Activated T-helper 1 cell treated with anti-CD3 and anti-CD28 coated beads, Interleukin-12 subunit alpha, Interleukin-12 subunit beta, Interleukin-2, Interleukin-4 antibody, amounts not matched to agents 30 ng/mL and 10 ng/mL and 1 ng/mL, durations not matched to agents 14 hours and 24 hours and 36 hours (primary cell): ENCODE results near the gene TGM2. TPM values are rescaled to one million over a fixed set of nuclear protein-coding genes. Genes with fewer than 3 reads are reported as not detected.

Experiments used
- DNase-seq: peaks from one replicate; pipeline ENCODE4 v3.0.0; 2021; ENCODE audit warnings: low spot score
- H3K27ac Mint-ChIP-seq: one replicate; pipeline ENCODE4 v1.8.0; 2021; ENCODE audit warnings: mild to moderate bottlenecking, mixed read lengths
- H3K27me3 Mint-ChIP-seq: one replicate; pipeline ENCODE4 v1.8.0; 2022; ENCODE audit warnings: mild to moderate bottlenecking, moderate library complexity, mixed read lengths; ENCODE audit not compliant: insufficient read depth
- H3K36me3 Mint-ChIP-seq: one replicate; pipeline ENCODE4 v1.8.0; 2021; ENCODE audit warnings: low read depth, mixed read lengths
- H3K4me1 Mint-ChIP-seq: one replicate; pipeline ENCODE4 v1.8.0; 2021; ENCODE audit warnings: low read depth, mixed read lengths
- H3K4me3 Mint-ChIP-seq: one replicate; pipeline ENCODE4 v1.8.0; 2021; ENCODE audit warnings: mild to moderate bottlenecking, moderate library complexity, mixed read lengths
- H3K9me3 Mint-ChIP-seq: one replicate; pipeline ENCODE4 v1.8.0; 2021; ENCODE audit warnings: mixed read lengths
- intact Hi-C: fragments of 100-400 bp; cut with micrococcal nuclease; formaldehyde crosslinking; loops from one replicate; pipeline ENCODE4 v1.15.1; 2024
- total RNA-seq: library from RNA; stranded (reverse); gene quantifications from 2 replicates; pipeline ENCODE4 v1.2.3, GENCODE V29; 2022

The TGM2 gene
- total RNA-seq, 1 donor from 2014 or later: not detected

DNA sequence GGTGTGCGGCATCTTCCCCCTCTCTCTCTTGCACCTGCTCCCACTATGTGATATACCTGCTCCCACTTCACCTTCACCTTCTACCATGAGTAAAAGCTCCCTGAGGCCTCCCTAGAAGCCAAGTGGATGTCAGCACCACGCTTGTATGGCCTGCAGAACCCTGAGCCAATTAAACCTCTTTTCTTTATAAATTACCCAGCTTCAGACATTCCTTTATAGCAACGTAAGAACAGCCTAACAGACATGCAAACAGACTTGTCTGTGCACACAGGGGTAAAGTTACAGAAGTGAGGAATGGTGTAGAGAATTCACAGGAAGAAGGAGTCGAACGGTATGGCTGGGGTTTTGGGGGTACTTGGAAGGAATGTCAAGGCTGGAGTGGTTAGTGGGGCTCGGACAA, 14.8 kb upstream of the TGM2 start:
- Mint-ChIP-seq H3K4me3 (no peak overlapping the region), H3K27ac (no peak overlapping the region), H3K27me3 (peaks cover 5% of the 10 kb centered on the region), H3K9me3 (no peaks in the 10 kb centered on the region), H3K36me3 (no peaks in the 10 kb centered on the region), H3K4me1 (no peaks in the 10 kb centered on the region)
- no peak for DNase-seq
- intact Hi-C loops: no loop called here

GRCh38 chr20:38178581-38178980, 13.5 kb upstream of the TGM2 start:
- Mint-ChIP-seq H3K27me3 (peaks cover 3% of the 10 kb centered on the region), H3K36me3 (no peaks in the 10 kb centered on the region), H3K4me3 (no peak overlapping the region), H3K9me3 (no peaks in the 10 kb centered on the region), H3K4me1 (no peaks in the 10 kb centered on the region), H3K27ac (no peak overlapping the region)
- intact Hi-C loops: no loop called here
- DNase-seq: no peak

- intact Hi-C loops: no loop called here
- Mint-ChIP-seq H3K27ac (no peak overlapping the region), H3K27me3 (peaks cover 3% of the 10 kb centered on the region), H3K4me1 (no peaks in the 10 kb centered on the region), H3K9me3 (no peaks in the 10 kb centered on the region), H3K36me3 (no peaks in the 10 kb centered on the region), H3K4me3 (no peak overlapping the region)
- DNase-seq: no peak
These were observed 13.0 kb upstream of the TGM2 start for GRCh38 chr20:38178065-38178491.

- DNase-seq: no peak
- Mint-ChIP-seq H3K9me3 (no peaks in the 10 kb centered on the region), H3K36me3 (no peaks in the 10 kb centered on the region), H3K4me1 (no peaks in the 10 kb centered on the region), H3K27ac (no peak overlapping the region), H3K27me3 (peaks cover 3% of the 10 kb centered on the region), H3K4me3 (no peak overlapping the region)
- intact Hi-C loops: no loop called here
These were observed 12.1 kb upstream of the TGM2 start for GRCh38 chr20:38177201-38177600.

DNA sequence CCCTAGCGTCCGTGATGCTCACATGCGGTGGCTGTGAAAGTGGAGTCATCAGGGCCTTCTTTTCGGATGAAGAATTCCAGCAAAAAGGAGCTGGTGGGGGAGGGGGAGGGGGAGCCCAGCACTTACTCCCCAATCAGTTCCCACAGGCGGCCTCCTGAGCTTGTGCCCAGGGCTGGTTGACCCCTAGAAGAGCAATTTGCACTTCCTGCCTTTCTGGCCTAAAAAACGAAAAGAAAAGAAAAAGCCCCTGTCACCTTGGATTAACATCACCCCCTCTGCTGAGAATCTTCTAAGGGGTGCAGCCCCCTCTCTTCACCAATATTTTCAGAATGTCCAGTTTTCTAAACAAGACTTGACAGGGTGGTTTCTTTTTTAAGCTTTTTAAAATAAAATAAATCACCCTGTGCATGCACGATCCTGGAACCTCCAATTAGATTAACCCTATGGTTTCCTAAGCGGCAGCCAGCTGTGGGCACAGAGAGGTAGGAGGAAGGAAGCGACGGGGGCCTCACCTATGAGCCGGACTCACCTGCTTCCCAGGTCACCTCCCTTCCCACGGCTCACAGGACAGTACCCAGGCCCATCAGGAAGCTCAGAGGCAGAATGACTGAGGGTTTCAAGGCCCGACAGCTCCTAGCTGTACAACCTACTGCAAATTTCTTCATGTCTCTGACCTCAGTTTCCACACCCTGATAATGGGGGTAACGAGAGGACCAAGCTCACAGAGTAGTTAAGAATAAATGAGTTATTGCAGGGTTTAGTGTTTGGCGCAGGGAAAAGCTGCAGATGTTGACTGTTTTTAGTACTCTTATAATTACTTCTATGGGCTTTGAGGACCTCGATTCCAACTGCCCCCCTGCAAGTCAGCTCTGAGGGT, 10.5 kb upstream of the TGM2 start:
- Mint-ChIP-seq H3K36me3 (no peaks in the 10 kb centered on the region), H3K27ac (no peak overlapping the region), H3K9me3 (no peaks in the 10 kb centered on the region), H3K27me3 (peaks cover 3% of the 10 kb centered on the region), H3K4me3 (no peak overlapping the region), H3K4me1 (no peaks in the 10 kb centered on the region)
- no peak for DNase-seq
- intact Hi-C loops: no loop called here

DNA sequence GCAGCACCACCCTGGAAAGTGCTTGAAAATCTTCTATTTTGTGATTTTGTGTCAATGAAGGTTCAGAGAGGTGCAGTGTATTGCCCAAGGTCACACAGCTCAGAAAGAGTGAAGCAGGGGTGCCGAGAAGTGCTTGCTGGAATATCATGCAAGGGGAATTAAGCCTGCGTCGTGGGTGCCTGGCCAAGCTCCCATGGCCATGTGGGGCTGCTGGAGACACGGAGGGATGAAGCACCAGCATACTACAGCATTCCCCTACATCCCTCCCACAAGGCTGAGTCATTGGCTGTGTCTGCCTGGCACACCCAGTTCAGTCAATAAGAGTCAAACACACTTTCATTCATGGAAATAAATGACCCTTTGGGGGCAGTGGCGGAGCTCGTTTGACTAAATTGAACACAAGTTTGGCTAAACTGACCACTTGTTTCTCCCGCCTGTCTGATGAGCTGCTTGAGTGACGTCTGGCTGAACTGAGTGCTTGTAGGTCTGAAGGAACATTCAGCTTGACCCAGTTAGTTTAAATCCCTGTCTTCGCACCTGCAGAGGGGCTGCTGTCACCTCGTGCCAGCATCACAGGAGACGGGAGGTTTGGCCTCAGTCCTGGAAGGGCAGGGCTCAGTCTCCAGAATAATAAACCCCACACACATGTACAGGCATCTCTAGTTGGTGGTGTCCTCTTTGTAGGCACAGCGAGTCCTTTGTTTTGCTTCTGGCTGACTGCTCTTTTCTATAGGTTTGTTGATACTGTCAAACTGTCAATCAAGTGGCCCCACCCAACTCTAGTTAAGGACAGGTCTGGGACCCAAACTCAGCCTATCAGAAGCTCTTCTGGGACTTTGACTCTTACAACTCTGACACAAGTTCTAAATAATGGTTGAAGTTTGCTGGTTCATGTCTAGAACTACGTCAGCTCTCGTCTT, 8.4 kb upstream of the TGM2 start:
- Mint-ChIP-seq H3K9me3 (no peaks in the 10 kb centered on the region), H3K4me1 (peaks cover 15% of the 10 kb centered on the region), H3K27ac (no peak overlapping the region), H3K27me3 (peaks cover 3% of the 10 kb centered on the region), H3K36me3 (no peaks in the 10 kb centered on the region), H3K4me3 (no peak overlapping the region)
- intact Hi-C loops: no loop called here
- no peak for DNase-seq

DNA sequence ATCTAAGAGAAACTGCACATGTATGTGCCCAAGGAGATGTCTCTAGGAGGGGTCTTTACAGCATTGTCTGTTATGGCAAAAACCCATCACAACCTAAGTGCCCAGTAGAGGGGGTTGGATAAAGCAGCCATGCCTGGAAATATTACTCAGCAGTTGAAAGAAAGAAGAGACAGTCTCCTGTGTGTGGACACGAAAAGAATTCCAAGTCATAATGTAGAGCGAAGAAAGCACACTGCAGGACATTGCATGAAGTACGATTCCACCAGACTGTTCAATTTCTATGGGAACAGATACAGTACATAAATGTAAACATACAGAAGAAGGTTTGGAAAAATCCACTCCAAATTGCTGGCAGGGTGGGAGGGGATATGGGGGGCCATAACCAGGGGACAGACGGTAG, 7.3 kb upstream of the TGM2 start:
- Mint-ChIP-seq H3K4me3 (no peak overlapping the region), H3K9me3 (no peaks in the 10 kb centered on the region), H3K4me1 (peaks cover 24% of the 10 kb centered on the region), H3K27me3 (peaks cover 2% of the 10 kb centered on the region), H3K27ac (no peak overlapping the region), H3K36me3 (no peaks in the 10 kb centered on the region)
- no peak for DNase-seq
- intact Hi-C loops: no loop called here

DNA sequence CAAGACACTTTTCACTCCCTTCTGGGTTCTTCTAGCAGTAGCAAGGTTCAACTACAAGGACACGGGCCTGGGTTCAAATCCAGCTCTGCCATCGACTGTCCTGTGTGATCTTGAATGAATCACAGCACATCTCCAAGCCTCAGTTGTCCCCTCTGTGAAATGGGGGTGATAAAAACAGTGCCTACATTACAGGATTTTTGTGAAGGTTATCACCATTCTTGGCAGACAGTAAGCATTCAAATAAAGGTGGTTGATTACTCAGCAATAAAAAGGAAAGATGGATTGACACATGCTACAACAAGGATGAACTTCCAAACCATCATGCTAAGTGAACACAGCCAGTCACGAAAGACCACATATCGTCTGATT, 6.6 kb upstream of the TGM2 start:
- Mint-ChIP-seq H3K4me3 (no peak overlapping the region), H3K27me3 (no peaks in the 10 kb centered on the region), H3K9me3 (no peaks in the 10 kb centered on the region), H3K36me3 (no peaks in the 10 kb centered on the region), H3K27ac (no peak overlapping the region), H3K4me1 (peaks cover 24% of the 10 kb centered on the region)
- intact Hi-C loops: no loop called here
- DNase-seq: no peak

DNA sequence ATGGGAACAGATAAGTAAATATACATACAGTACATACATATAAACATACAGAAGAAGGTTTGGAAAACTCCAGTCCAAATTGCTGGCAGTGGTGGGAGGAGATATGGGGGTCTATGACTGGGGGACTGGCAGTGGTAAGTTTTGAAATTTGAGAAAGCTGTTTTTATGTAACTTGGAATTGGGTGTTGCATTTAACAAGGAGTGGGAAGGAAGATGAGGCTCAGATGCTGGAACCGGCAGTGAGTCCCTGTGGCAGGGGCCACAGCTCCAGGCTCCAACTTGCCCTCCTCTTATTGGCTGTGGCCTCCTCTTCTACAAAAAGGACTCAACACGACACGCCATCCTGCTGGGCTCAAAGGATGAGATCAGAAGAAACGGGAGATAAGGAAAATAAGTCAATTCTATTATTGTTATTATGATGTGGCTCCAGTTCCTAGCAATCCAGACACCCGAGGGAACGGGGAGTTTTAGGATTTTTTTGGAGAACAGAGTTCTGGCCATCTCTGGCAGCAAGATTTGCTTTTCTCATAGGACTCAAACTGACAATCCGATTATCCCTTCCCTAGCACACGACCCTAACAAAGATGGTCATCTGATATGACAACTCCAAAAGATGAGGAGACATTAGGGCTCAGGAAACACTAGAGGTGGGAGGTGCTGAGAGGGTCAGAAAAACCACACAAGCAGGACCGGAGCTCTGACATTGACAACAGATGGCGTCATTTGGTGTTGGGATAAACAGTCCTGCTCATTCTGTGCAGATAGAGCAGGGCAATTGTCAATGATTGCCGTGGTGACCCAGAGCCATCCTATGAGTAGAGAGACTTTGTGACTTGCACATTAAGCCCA, 6.0 kb upstream of the TGM2 start:
- Mint-ChIP-seq H3K27ac (no peak overlapping the region), H3K36me3 (no peaks in the 10 kb centered on the region), H3K9me3 (no peaks in the 10 kb centered on the region), H3K4me3 (no peak overlapping the region), H3K4me1 (peaks cover 24% of the 10 kb centered on the region), H3K27me3 (no peaks in the 10 kb centered on the region)
- DNase-seq: no peak
- intact Hi-C loops: no loop called here

GRCh38 chr20:38170219-38170825, 5.3 kb upstream of the TGM2 start:
- Mint-ChIP-seq H3K27ac (no peak overlapping the region), H3K4me1 (peaks cover 30% of the 10 kb centered on the region), H3K9me3 (no peaks in the 10 kb centered on the region), H3K27me3 (no peaks in the 10 kb centered on the region), H3K36me3 (no peaks in the 10 kb centered on the region), H3K4me3 (no peak overlapping the region)
- DNase-seq: no peak
- intact Hi-C loops: no loop called here

GRCh38 chr20:38169636-38170193, 4.6 kb upstream of the TGM2 start:
- no peaks in the 10 kb centered on the region for H3K9me3 Mint-ChIP-seq
- H3K4me1 Mint-ChIP-seq: peaks cover 31% of the 10 kb centered on the region
- no peak overlapping the region for H3K4me3 Mint-ChIP-seq
- intact Hi-C loops: no loop called here
- DNase-seq: no peak
- no peaks in the 10 kb centered on the region for H3K27me3 Mint-ChIP-seq
- H3K27ac Mint-ChIP-seq: no peak overlapping the region
- H3K36me3 Mint-ChIP-seq: no peaks in the 10 kb centered on the region
